H9 (cell line): ENCODE measurements around the gene PA2G4. TPM values are rescaled to one million over a fixed set of nuclear protein-coding genes. Genes with fewer than 3 reads are reported as not detected.

Source experiments
- DNase-seq: peaks from one replicate; pipeline ENCODE4 v3.0.0-alpha.2; 2017
- H2AFZ ChIP-seq: one replicate; pipeline ENCODE4 v1.6.1; 2013; ENCODE audit warnings: mild to moderate bottlenecking, low read length, control low read depth, moderate library complexity
- H2AK5ac ChIP-seq: 2 replicates; pipeline ENCODE4 v1.6.1; 2013; ENCODE audit warnings: low read length, control low read depth, mixed read lengths; ENCODE audit not compliant: insufficient read length
- H2BK120ac ChIP-seq: one replicate; pipeline ENCODE4 v1.6.1; 2013; ENCODE audit warnings: low read depth, mild to moderate bottlenecking, low read length, control low read depth, inconsistent platforms; ENCODE audit not compliant: poor library complexity, severe bottlenecking
- H2BK12ac ChIP-seq: 2 replicates; pipeline ENCODE4 v1.6.1; 2013; ENCODE audit warnings: low read length, control low read depth, mixed read lengths, low read depth; ENCODE audit not compliant: insufficient read length
- H2BK15ac ChIP-seq: 2 replicates; pipeline ENCODE4 v1.6.1; 2013; ENCODE audit warnings: low read depth, low read length, control low read depth
- H2BK20ac ChIP-seq: one replicate; pipeline ENCODE4 v1.6.1; 2013; ENCODE audit warnings: low read depth, mild to moderate bottlenecking, low read length, control low read depth, inconsistent platforms; ENCODE audit not compliant: poor library complexity, severe bottlenecking
- H2BK5ac ChIP-seq: 2 replicates; pipeline ENCODE4 v1.6.1; 2013; ENCODE audit warnings: low read length, control low read depth, mixed read lengths; ENCODE audit not compliant: insufficient read length
- H3K14ac ChIP-seq: 2 replicates; pipeline ENCODE4 v1.6.1; 2013; ENCODE audit warnings: low read length, control low read depth; ENCODE audit not compliant: insufficient read depth
- H3K18ac ChIP-seq: 2 replicates; pipeline ENCODE4 v1.6.1; 2013; ENCODE audit warnings: low read depth, mild to moderate bottlenecking, mixed read lengths, low read length, control low read depth; ENCODE audit not compliant: insufficient read length
- H3K23ac ChIP-seq: 2 replicates; pipeline ENCODE4 v1.6.1; 2013; ENCODE audit warnings: low read length, control low read depth, mixed read lengths, low read depth; ENCODE audit not compliant: insufficient read length
- H3K23me2 ChIP-seq: 2 replicates; pipeline ENCODE4 v1.6.1; 2013; ENCODE audit warnings: low read depth, mild to moderate bottlenecking, mixed read lengths, low read length, control low read depth; ENCODE audit not compliant: insufficient read length, poor library complexity, severe bottlenecking
- H3K27ac ChIP-seq: 2 replicates; pipeline ENCODE4 v1.5.1; 2013; ENCODE audit warnings: low read length, control low read depth, mixed read lengths, low read depth; ENCODE audit not compliant: insufficient read length
- H3K27me3 ChIP-seq: 2 replicates; pipeline ENCODE4 v1.6.1; 2013; ENCODE audit warnings: low read length, control low read depth, inconsistent platforms; ENCODE audit not compliant: insufficient read depth
- H3K4ac ChIP-seq: 2 replicates; pipeline ENCODE4 v1.6.1; 2013; ENCODE audit warnings: low read depth, mild to moderate bottlenecking, control low read depth, inconsistent platforms, low read length, moderate library complexity
- H3K4me1 ChIP-seq: 2 replicates; pipeline ENCODE4 v1.6.1; 2013; ENCODE audit warnings: low read length, control low read depth, inconsistent platforms; ENCODE audit not compliant: insufficient read depth
- H3K4me2 ChIP-seq: 2 replicates; pipeline ENCODE4 v1.6.1; 2013; ENCODE audit warnings: low read length, control low read depth, mixed read lengths; ENCODE audit not compliant: insufficient read length, insufficient read depth
- H3K56ac ChIP-seq: 2 replicates; pipeline ENCODE4 v1.6.1; 2013; ENCODE audit warnings: low read depth, mild to moderate bottlenecking, mixed read lengths, low read length, control low read depth; ENCODE audit not compliant: insufficient read length
- H3K79me1 ChIP-seq: 2 replicates; pipeline ENCODE4 v1.6.1; 2013; ENCODE audit warnings: low read depth, mild to moderate bottlenecking, moderate library complexity, low read length, control low read depth, inconsistent platforms; ENCODE audit not compliant: insufficient read depth, poor library complexity, severe bottlenecking
- H3K79me2 ChIP-seq: 2 replicates; pipeline ENCODE4 v1.6.1; 2013; ENCODE audit warnings: low read length, control low read depth, inconsistent platforms; ENCODE audit not compliant: insufficient read depth
- H3K9ac ChIP-seq: 2 replicates; pipeline ENCODE4 v1.6.1; 2013; ENCODE audit warnings: low read length, control low read depth, mixed read lengths; ENCODE audit not compliant: insufficient read length; ENCODE audit errors: extremely low read depth
- H3K9me3 ChIP-seq: one replicate; pipeline ENCODE4 v1.6.1; 2013; ENCODE audit warnings: low read depth, low read length, inconsistent platforms; ENCODE audit not compliant: control insufficient read depth
- H3T11ph ChIP-seq: one replicate; pipeline ENCODE4 v1.6.1; 2013; ENCODE audit warnings: mild to moderate bottlenecking, low read length, control low read depth, inconsistent platforms
- H4K20me1 ChIP-seq: one replicate; pipeline ENCODE4 v1.6.1; 2013; ENCODE audit not compliant: control insufficient read depth, insufficient read length, insufficient read depth
- H4K5ac ChIP-seq: 2 replicates; pipeline ENCODE4 v1.6.1; 2013; ENCODE audit warnings: low read depth, mild to moderate bottlenecking, mixed read lengths, low read length, control low read depth; ENCODE audit not compliant: insufficient read length
- H4K8ac ChIP-seq: replicated peaks from 2 replicates; pipeline ENCODE4 v1.6.1; 2013; ENCODE audit warnings: low read length, control low read depth, mixed read lengths, low read depth; ENCODE audit not compliant: insufficient read length
- H4K91ac ChIP-seq: 2 replicates; pipeline ENCODE4 v1.6.1; 2013; ENCODE audit warnings: low read depth, mild to moderate bottlenecking, moderate library complexity, mixed read lengths, low read length, control low read depth; ENCODE audit not compliant: insufficient read length
- H3K27ac Mint-ChIP-seq, 3 experiments: 2 replicates in 2 of 3; 3 replicates in 1 of 3; pipeline ENCODE4 v1.8.0; 2020 to 2021; ENCODE audit warnings: mixed read lengths in 3 of 3, mild to moderate bottlenecking in 1 of 3, moderate library complexity in 1 of 3
- H3K27me3 Mint-ChIP-seq: 2 replicates; pipeline ENCODE4 v1.8.0; 2021; ENCODE audit warnings: low read depth, mild to moderate bottlenecking, moderate library complexity, mixed read lengths
- H3K36me3 Mint-ChIP-seq, 3 experiments: 2 replicates in 2 of 3; 3 replicates in 1 of 3; pipeline ENCODE4 v1.8.0; 2020 to 2021; ENCODE audit warnings: low read depth in 3 of 3, mixed read lengths in 3 of 3; ENCODE audit not compliant: insufficient read depth in 1 of 3
- H3K4me1 Mint-ChIP-seq, 2 experiments: 2 replicates each; pipeline ENCODE4 v1.8.0; 2020; ENCODE audit warnings: mixed read lengths in 2 of 2
- H3K4me3 Mint-ChIP-seq, 2 experiments: 2 replicates in 1 of 2; 3 replicates in 1 of 2; pipeline ENCODE4 v1.8.0; 2020 to 2021; ENCODE audit warnings: mild to moderate bottlenecking in 2 of 2, mixed read lengths in 2 of 2, moderate library complexity in 1 of 2
- H3K9me3 Mint-ChIP-seq, 2 experiments: 2 replicates in 1 of 2; 3 replicates in 1 of 2; pipeline ENCODE4 v1.8.0; 2020; ENCODE audit warnings: mild to moderate bottlenecking in 2 of 2, mixed read lengths in 2 of 2, moderate library complexity in 1 of 2
- CTCF ChIP-seq: fragments of 200-600 bp; sonication (generic); conservative IDR thresholded peaks from 3 replicates; pipeline ENCODE4 v1.8.0; 2021; ENCODE audit warnings: antibody characterized with exemption, mild to moderate bottlenecking
- WGBS: extraction: QIAGEN DNeasy Blood & Tissue Kit; methylation state at CpG from one replicate; pipeline ENCODE4 v1.1.7; 2013; ENCODE audit warnings: missing lambda C conversion rate, low lambda C conversion rate, mixed read lengths; ENCODE audit not compliant: insufficient read length; ENCODE audit errors: extremely low coverage; 5-methylcytosine and 5-hydroxymethylcytosine counted together
- total RNA-seq: library from RNA; stranded (reverse); gene quantifications from 2 replicates; pipeline ENCODE4 v1.2.1, GENCODE V29; 2021

Gene PA2G4
- total RNA-seq, 1 experiment from 2014 or later: 248 TPM

GRCh38 chr12:56157201-56158028 lies 53.1 kb downstream of the PA2G4 start:
- Mint-ChIP-seq H3K36me3 (peaks cover 51 to 61% (median 55%) of the 10 kb centered on the region in 3 experiments), H3K4me3 (peak overlapping the region; percentile 93 to 96), H3K27me3 (peaks cover 6% of the 10 kb centered on the region; the same call in 1 of the 2 replicates), H3K9me3 (peaks cover 0 to 4% of the 10 kb centered on the region in 2 experiments; a peak in 3 of 5 replicates), H3K27ac (peak overlapping the region; percentile 96 to 99 (median 98)), H3K4me1 (peaks cover 52 to 66% of the 10 kb centered on the region in 2 experiments)
- no peak overlapping the region for H4K8ac ChIP-seq
- no CpG with 5 or more reads among the region's 45 CpGs for WGBS
- no peak overlapping the region for H2BK20ac ChIP-seq
- H3K27ac ChIP-seq: peak overlapping the region; percentile 80
- no peak overlapping the region for H3K23ac ChIP-seq
- no peaks in the 10 kb centered on the region for H3K9me3 ChIP-seq
- peaks cover 3% of the 10 kb centered on the region; the same call in 1 of the 2 replicates for H3K79me2 ChIP-seq
- peak; percentile 89 for DNase-seq
- no peak overlapping the region for H3T11ph ChIP-seq
- no peak overlapping the region for H4K91ac ChIP-seq
- H3K9ac ChIP-seq: peak overlapping the region; percentile 45
- H4K20me1 ChIP-seq: no peaks in the 10 kb centered on the region
- peaks cover 20% of the 10 kb centered on the region for H3K23me2 ChIP-seq
- peak overlapping the region; percentile 88 for H3K14ac ChIP-seq
- H3K4me1 ChIP-seq: peaks cover 7% of the 10 kb centered on the region; the same call in 1 of the 2 replicates
- H3K27me3 ChIP-seq: no peaks in the 10 kb centered on the region
- H3K56ac ChIP-seq: no peak overlapping the region
- peak overlapping the region; percentile 68 for H4K5ac ChIP-seq
- peak overlapping the region; percentile 92 for H3K18ac ChIP-seq
- no peak overlapping the region for H2BK12ac ChIP-seq
- H2BK15ac ChIP-seq: no peak overlapping the region
- H3K79me1 ChIP-seq: peaks cover 2% of the 10 kb centered on the region
- peak; percentile 71 for TF ChIP-seq CTCF
- H3K4me2 ChIP-seq: peak overlapping the region; percentile 80
- no peak overlapping the region for H2AK5ac ChIP-seq
- H3K4ac ChIP-seq: peak overlapping the region; percentile 2; the same call in 1 of the 2 replicates
- no peak overlapping the region for H2AFZ ChIP-seq
- peak overlapping the region; percentile 75 for H2BK5ac ChIP-seq
- H2BK120ac ChIP-seq: peak overlapping the region; percentile 64
